Measurements from ENCODE around the gene THBS4.

GRCh38 chr5:80034962-80035821 is at the start of gene THBS4:
- no peak for TF ChIP-seq POLR2AphosphoS5 (IDR thresholded peaks at IDR 0.05)
- TF ChIP-seq CTCF (IDR thresholded peaks at IDR 0.05): no peak
- TF ChIP-seq EP300 (IDR thresholded peaks at IDR 0.05): no peak

Data from upper lobe of left lung (tissue), 4 donors.